Measurements from ENCODE around the gene DCTPP1. TPM values are rescaled to one million over a fixed set of nuclear protein-coding genes. Genes with fewer than 3 reads are reported as not detected.

Gene DCTPP1
- total and polyA plus RNA-seq, 2 of the 13 experiments (the other 11 are each of a cell fraction or from before 2014, with no cell fraction given) = 54.8 to 74.4 TPM

- TF ChIP-seq DRAP1 (CRISPR knock-in tag; IDR thresholded peaks at IDR 0.05) (peak; percentile 62; the same call in 1 of the 2 replicates), AHDC1 (CRISPR knock-in tag; IDR thresholded peaks at IDR 0.05; ENCODE audit: borderline replicate concordance) (no peak), FOXC1 (CRISPR knock-in tag; IDR thresholded peaks at IDR 0.05; ENCODE audit: borderline replicate concordance) (no peak; the same call in 1 of the 2 replicates), TFDP1 (CRISPR knock-in tag; IDR thresholded peaks at IDR 0.05; ENCODE audit: borderline replicate concordance) (peak; percentile 34; the same call in 1 of the 2 replicates), GFI1 (CRISPR knock-in tag; IDR thresholded peaks at IDR 0.05; ENCODE audit: borderline replicate concordance) (no peak), DR1 (CRISPR knock-in tag; IDR thresholded peaks at IDR 0.05) (no peak), ZNF362 (CRISPR knock-in tag; IDR thresholded peaks at IDR 0.05; ENCODE audit: borderline replicate concordance) (no peak), PREB (CRISPR knock-in tag; IDR thresholded peaks at IDR 0.05) (no peak), ZNF687 (CRISPR knock-in tag; IDR thresholded peaks at IDR 0.05) (peak; percentile 81), CREBL2 (CRISPR knock-in tag; IDR thresholded peaks at IDR 0.05; ENCODE audit: borderline replicate concordance) (0 out of 2 replicates have a peak, but pooled peaks have one; percentile 8), ZNF253 (CRISPR knock-in tag; IDR thresholded peaks at IDR 0.05; ENCODE audit: borderline replicate concordance) (0 out of 2 replicates have a peak, but pooled peaks have one; percentile 34)
These were observed 52.0 kb downstream of the DCTPP1 start (continued) for GRCh38 chr16:30377812-30378235.

Data from HepG2 (cell line).